K562 (cell line): ENCODE data around the gene GFM1. TPM values are rescaled to one million over a fixed set of nuclear protein-coding genes. Genes with fewer than 3 reads are reported as not detected.

Experiments
- ARID4B ChIP-seq: sonication (generic); formaldehyde crosslinking; IDR thresholded peaks from 2 replicates; pipeline ENCODE4 v1.8.0; 2022; ENCODE audit warnings: mild to moderate bottlenecking, missing genetic modification reagents
- CEBPB ChIP-seq: fragments of 450-650 bp; IDR thresholded peaks from 2 replicates; pipeline ENCODE4 v1.6.1; 2016; ENCODE audit warnings: missing genetic modification characterization, missing compliant biosample characterization
- E2F1 ChIP-seq: sonication (generic); formaldehyde crosslinking; IDR thresholded peaks from 2 replicates; pipeline ENCODE4 v1.8.1; 2023; ENCODE audit warnings: mild to moderate bottlenecking, missing genetic modification reagents, moderate library complexity
- ETV1 ChIP-seq: fragments of 450-650 bp; conservative IDR thresholded peaks from 2 replicates; pipeline ENCODE4 v1.6.1; 2016; ENCODE audit warnings: missing genetic modification characterization, control low read depth, low read depth, missing compliant biosample characterization
- ETV6 ChIP-seq, 3 experiments: fragments of 150-350 bp in 1 of 3; sonication (generic) in 1 of 3; formaldehyde crosslinking in 1 of 3; IDR thresholded peaks; 2 replicates each; pipeline versions ENCODE4 v1.6.1 to v1.8.0; 2014 to 2022; ENCODE audit warnings: borderline replicate concordance in 2 of 3, low read depth in 2 of 3, antibody characterized with exemption in 1 of 3, low read length in 1 of 3, mild to moderate bottlenecking in 1 of 3, missing genetic modification reagents in 1 of 3
- ID3 ChIP-seq, 2 experiments: fragments of 250-450 bp in 1 of 2; fragments of 450-650 bp in 1 of 2; sonication (Bioruptor Pico) in 1 of 2; IDR thresholded peaks; 2 replicates each; pipeline versions ENCODE4 v1.6.1 to v1.8.0; 2016 to 2021; ENCODE audit warnings: mild to moderate bottlenecking in 2 of 2, moderate library complexity in 2 of 2, missing compliant biosample characterization in 1 of 2, missing genetic modification characterization in 1 of 2
- JUND ChIP-seq, 2 experiments: IDR thresholded peaks; 2 replicates in 1 of 2; 3 replicates in 1 of 2; pipeline ENCODE4 v1.6.1; 2011; ENCODE audit warnings: borderline replicate concordance in 2 of 2, low read depth in 2 of 2, low read length in 2 of 2, improper control_type of control experiment in 1 of 2, missing biosample characterization in 1 of 2, missing genetic modification characterization in 1 of 2, missing genetic modification reagents in 1 of 2
- KAT8 ChIP-seq: fragments of 450-650 bp; IDR thresholded peaks from 2 replicates; pipeline ENCODE4 v1.6.1; 2016; ENCODE audit warnings: low read depth, mild to moderate bottlenecking
- MAX ChIP-seq: sonication (generic); formaldehyde crosslinking; IDR thresholded peaks from 2 replicates; pipeline ENCODE4 v1.9.0; 2022; ENCODE audit warnings: mild to moderate bottlenecking, missing genetic modification reagents
- MBD1 ChIP-seq: fragments of 250-450 bp; sonication (Bioruptor Pico); IDR thresholded peaks from 2 replicates; pipeline ENCODE4 v1.8.0; 2022; ENCODE audit warnings: inconsistent platforms
- MECOM ChIP-seq: fragments of 250-450 bp; sonication (Bioruptor Pico); IDR thresholded peaks from 2 replicates; pipeline ENCODE4 v1.8.0; 2022; ENCODE audit warnings: inconsistent platforms
- MEF2D ChIP-seq: conservative IDR thresholded peaks from 2 replicates; pipeline ENCODE4 v1.6.1; 2016; ENCODE audit warnings: low read depth, missing genetic modification characterization, missing compliant biosample characterization
- MTA3 ChIP-seq: fragments of 450-650 bp; formaldehyde crosslinking; IDR thresholded peaks from 2 replicates; pipeline ENCODE4 v1.6.1; 2017; ENCODE audit warnings: mild to moderate bottlenecking, borderline replicate concordance
- NKRF ChIP-seq: fragments of 450-650 bp; IDR thresholded peaks from 2 replicates; pipeline ENCODE4 v1.6.1; 2016; ENCODE audit warnings: borderline replicate concordance
- SMAD4 ChIP-seq: fragments of 250-450 bp; sonication (Bioruptor Pico); conservative IDR thresholded peaks from 2 replicates; pipeline ENCODE4 v1.8.0; 2021; ENCODE audit warnings: inconsistent platforms, mild to moderate bottlenecking, moderate library complexity
- polyA plus RNA-seq, 8 experiments: library from polyadenylated mRNA; depleted of rRNA in 4 of 8; stranded (reverse) in 5 of 8; unstranded in 3 of 8; fragments of >200 nt; fragmentation: Nextera tagmentation in 2 of 8; fragmentation: Illumina TruSeq in 1 of 8; extraction: Ambion mirVana in 2 of 8; extraction: Trizol in 1 of 8; gene quantifications; 2 replicates each; pipeline versions ENCODE4 v1.2.1 to v1.2.3, GENCODE V29; 2011 to 2014; ENCODE audit warnings: inconsistent platforms in 1 of 8, missing spikeins in 1 of 8
- total RNA-seq, 7 experiments: library from RNA; depleted of rRNA in 6 of 7; stranded (reverse); fragments of >200 nt in 6 of 7; fragmentation: Illumina TruSeq in 2 of 7; extraction: Trizol in 2 of 7; gene quantifications; 2 replicates each; pipeline versions ENCODE4 v1.2.1 to v1.2.3, GENCODE V29; 2011 to 2021; ENCODE audit warnings: low replicate concordance in 1 of 7

Gene GFM1
- total and polyA plus RNA-seq, 9 of the 15 experiments (the other 6 are each of a cell fraction or from before 2014, with no cell fraction given), result 38.9 to 86.7 (median 64.8) TPM

- TF ChIP-seq ARID4B (CRISPR knock-in tag) (no peak), MTA3 (no peak), KAT8 (no peak), MBD1 (CRISPR knock-in tag) (no peak), ID3 (CRISPR knock-in tag; IDR thresholded peaks at IDR 0.05) (no peak), ID3 (tag; IDR thresholded peaks at IDR 0.05) (no peak), ETV1 (tag) (no peak), MECOM (CRISPR knock-in tag) (no peak), E2F1 (no peak), SMAD4 (CRISPR knock-in tag) (no peak), ETV6 (IDR thresholded peaks at IDR 0.05; ENCODE audit: borderline replicate concordance in 1 of 2, low read depth in 2 of 2, low read length in 1 of 2) (no peak), ETV6 (CRISPR knock-in tag; IDR thresholded peaks at IDR 0.05; ENCODE audit: borderline replicate concordance) (no peak), MAX (no peak), NKRF (no peak), MEF2D (tag) (no peak), CEBPB (tag) (peak; percentile 95), JUND (IDR thresholded peaks at IDR 0.05; ENCODE audit: borderline replicate concordance, low read depth, low read length) (no peak), JUND (tag; IDR thresholded peaks at IDR 0.05; ENCODE audit: borderline replicate concordance, low read depth, low read length) (0 out of 3 replicates have a peak, but pooled peaks have one; percentile 20)
Measured at GRCh38 chr3:158728061-158728377, 83.7 kb downstream of the GFM1 start (continued).
